Kidney capillary endothelial cell (primary cell): ENCODE results near the gene EVPL.
"Not testable (repeated sequence)": the region's sequence is repeated elsewhere in the genome, so short reads cannot be mapped to it uniquely, and the experiment has no call there.

Experiments
- DNase-seq: peaks from one replicate; pipeline ENCODE4 v3.0.0-alpha.2; 2018; ENCODE audit warnings: low spot score

The EVPL gene

GRCh38 chr17:76048025-76048605 is 21.0 kb upstream of the EVPL start:
- DNase-seq = no peak

GRCh38 chr17:76046064-76046463 is 19.0 kb upstream of the EVPL start:
- DNase-seq = no peak

GRCh38 chr17:76044475-76045007 is 17.4 kb upstream of the EVPL start:
- DNase-seq = not testable (repeated sequence)

GRCh38 chr17:76042868-76043267 is 15.8 kb upstream of the EVPL start:
- not testable (repeated sequence) for DNase-seq

GRCh38 chr17:76040376-76040775 is 13.3 kb upstream of the EVPL start:
- DNase-seq = no peak

GRCh38 chr17:76039121-76039520 is 12.0 kb upstream of the EVPL start:
- DNase-seq = no peak

GRCh38 chr17:76038050-76038449 is 10.9 kb upstream of the EVPL start:
- no peak for DNase-seq

GRCh38 chr17:76036497-76037261 is 9.6 kb upstream of the EVPL start:
- no peak for DNase-seq

- no peak for DNase-seq
Measured at GRCh38 chr17:76034428-76035350, 7.6 kb upstream of the EVPL start.

GRCh38 chr17:76033139-76033538 is 6.0 kb upstream of the EVPL start:
- DNase-seq = no peak

GRCh38 chr17:76032780-76033108 is 5.6 kb upstream of the EVPL start:
- no peak for DNase-seq

GRCh38 chr17:76032073-76032779 is 5.1 kb upstream of the EVPL start:
- no peak for DNase-seq

GRCh38 chr17:76026714-76027158 is 370 bp downstream of the EVPL start:
- no peak for DNase-seq

- DNase-seq = no peak
Measured at GRCh38 chr17:76025294-76025693, 1.8 kb downstream of the EVPL start.

GRCh38 chr17:76024353-76024752 is 2.8 kb downstream of the EVPL start:
- no peak for DNase-seq

- no peak for DNase-seq
Measured at GRCh38 chr17:76023900-76024237, 3.2 kb downstream of the EVPL start.

GRCh38 chr17:76022973-76023899 is 3.9 kb downstream of the EVPL start:
- no peak for DNase-seq

- DNase-seq = no peak
Measured at GRCh38 chr17:76022285-76022684, 4.8 kb downstream of the EVPL start.

- DNase-seq = no peak
Measured at GRCh38 chr17:76019833-76020467, 7.2 kb downstream of the EVPL start.

GRCh38 chr17:76018801-76019200 is 8.3 kb downstream of the EVPL start:
- DNase-seq = no peak

- DNase-seq = no peak
Measured at GRCh38 chr17:76018340-76018680, 8.8 kb downstream of the EVPL start.
